PC-3 (cell line): ENCODE data around the gene FLYWCH1.

Source experiments
- EZH2phosphoT487 ChIP-seq: fragments of 300-600 bp; sonication (generic); IDR thresholded peaks from 2 replicates; pipeline ENCODE4 v1.6.1; 2018; ENCODE audit warnings: mild to moderate bottlenecking, antibody characterized with exemption, low read length, borderline replicate concordance
- TF ChIP-seq, protein P1 (sequence below): fragments of 300-600 bp; sonication (generic); conservative IDR thresholded peaks from 2 replicates; pipeline ENCODE4 v1.5.1; 2017; ENCODE audit warnings: antibody characterized with exemption, low read depth, mild to moderate bottlenecking, low read length

DNA sequence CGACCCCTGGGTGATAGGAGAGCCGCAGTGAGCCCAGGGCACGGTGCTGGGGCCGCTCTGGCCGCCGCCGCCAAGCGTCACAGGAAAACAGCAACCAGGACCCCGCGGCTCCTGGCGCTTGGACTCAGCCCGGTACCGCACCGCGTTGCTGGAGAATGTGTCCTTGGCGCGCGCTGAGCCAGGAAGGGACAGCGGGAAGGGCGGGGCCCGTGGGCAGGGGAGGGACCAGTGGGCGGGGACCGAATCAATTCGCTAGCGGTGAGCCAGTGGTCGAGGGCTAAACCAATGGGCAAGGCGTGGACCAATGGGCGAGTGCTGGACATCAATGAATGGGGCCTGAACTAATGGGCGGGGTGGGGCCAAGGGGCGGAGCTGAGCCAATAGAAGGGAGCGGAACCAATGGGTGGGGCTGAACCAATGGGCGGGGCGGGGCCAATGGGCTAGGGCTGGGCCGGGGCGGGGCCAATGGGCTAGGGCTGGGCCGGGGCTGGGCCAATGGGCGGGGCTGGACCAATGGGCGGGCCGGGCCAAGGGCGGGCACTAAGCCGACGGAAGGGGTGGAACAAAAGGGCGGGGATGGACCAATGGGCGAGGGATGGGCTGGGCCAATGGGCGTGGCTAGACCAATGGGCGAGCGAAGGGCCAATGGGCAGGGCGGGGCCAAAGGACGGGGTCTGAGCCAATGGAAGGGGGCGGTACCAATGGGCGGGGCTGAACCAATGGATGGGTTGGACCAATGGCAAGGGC lies 6.3 kb upstream of the FLYWCH1 start:
- TF ChIP-seq, protein P1, sequence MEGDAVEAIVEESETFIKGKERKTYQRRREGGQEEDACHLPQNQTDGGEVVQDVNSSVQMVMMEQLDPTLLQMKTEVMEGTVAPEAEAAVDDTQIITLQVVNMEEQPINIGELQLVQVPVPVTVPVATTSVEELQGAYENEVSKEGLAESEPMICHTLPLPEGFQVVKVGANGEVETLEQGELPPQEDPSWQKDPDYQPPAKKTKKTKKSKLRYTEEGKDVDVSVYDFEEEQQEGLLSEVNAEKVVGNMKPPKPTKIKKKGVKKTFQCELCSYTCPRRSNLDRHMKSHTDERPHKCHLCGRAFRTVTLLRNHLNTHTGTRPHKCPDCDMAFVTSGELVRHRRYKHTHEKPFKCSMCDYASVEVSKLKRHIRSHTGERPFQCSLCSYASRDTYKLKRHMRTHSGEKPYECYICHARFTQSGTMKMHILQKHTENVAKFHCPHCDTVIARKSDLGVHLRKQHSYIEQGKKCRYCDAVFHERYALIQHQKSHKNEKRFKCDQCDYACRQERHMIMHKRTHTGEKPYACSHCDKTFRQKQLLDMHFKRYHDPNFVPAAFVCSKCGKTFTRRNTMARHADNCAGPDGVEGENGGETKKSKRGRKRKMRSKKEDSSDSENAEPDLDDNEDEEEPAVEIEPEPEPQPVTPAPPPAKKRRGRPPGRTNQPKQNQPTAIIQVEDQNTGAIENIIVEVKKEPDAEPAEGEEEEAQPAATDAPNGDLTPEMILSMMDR = no peak
- TF ChIP-seq EZH2phosphoT487 = no peak
